Measurements from ENCODE around the gene RHBDD3.

DNA sequence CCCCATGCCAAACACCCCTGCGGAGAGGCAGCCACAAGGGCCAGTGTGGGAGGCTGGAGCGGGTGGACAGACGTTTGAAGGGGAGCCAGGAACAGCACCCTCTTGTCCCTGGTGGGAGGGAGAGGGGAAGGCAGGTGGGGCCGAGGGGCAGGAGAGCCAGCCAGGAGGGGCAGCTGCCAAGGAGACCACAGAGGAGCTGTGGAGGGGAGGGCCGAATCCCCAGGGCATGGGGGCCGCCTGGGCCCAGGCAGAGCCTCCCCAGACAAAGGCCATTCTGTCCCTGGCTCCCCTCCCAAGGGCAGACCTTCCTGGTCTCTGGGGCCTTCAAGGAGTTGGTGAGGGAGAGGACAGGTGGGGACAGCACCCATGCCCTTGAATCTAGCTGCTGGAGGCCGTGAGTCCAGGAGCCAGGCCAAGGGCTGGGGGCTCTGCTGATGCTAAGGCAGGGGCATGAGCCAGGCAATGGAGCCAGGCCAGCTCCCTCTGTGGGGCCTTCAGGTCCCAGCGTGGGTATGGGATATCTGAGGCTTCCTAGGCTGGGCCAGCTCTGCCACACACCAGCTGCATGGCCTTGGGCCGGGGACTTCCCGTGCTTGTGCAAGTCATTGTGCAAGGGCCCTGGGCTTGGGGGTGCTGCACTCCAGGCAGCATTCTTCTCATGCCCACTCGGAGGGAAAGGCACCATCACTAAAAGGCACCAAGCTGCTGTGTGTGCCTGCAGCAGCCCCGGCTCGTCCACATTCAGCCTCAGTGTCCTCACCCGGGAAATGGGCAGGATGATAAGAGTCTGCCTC is 50.7 kb downstream of the RHBDD3 start:
- TF ChIP-seq CTCF (IDR thresholded peaks at IDR 0.05; ENCODE audit: insufficient read depth, low read depth, low read length) (no peak), EZH2 (IDR thresholded peaks at IDR 0.05; ENCODE audit: insufficient read depth, low read length) (no peak)
